ENCODE data around the gene EDAR. TPM values are rescaled to one million over a fixed set of nuclear protein-coding genes. Genes with fewer than 3 reads are reported as not detected.

Gene EDAR
- total and polyA plus RNA-seq, 2 donors (not counting 1 experiment from before 2014, with no cell fraction given), result not detected

DNA sequence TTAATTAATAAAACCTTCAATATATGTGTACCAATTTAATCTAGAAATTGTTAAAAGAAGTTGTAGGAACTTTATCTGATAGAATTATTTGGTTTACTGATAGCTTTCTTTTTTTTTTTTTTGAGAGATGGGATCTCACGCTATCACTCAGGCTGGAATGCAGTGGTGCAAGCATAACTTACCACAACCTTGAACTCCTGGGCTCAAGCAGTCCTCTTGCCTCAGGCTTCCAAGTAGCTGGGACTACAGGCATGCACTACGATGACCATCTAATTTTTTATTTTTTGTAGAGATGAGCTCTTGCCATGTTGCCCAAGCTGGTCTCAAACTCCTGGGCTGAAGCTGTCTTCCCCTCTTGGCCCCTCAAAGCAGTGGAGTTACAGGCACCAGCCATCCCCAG lies 135.6 kb downstream of the EDAR start:
- peak in 1 of 2 donors; percentile 69 for DNase-seq (ENCODE audit: low read depth in 2 of 2)
- Histone ChIP-seq H3K27me3 (ENCODE audit: control insufficient read depth, insufficient read depth, low read length) (no peaks in the 10 kb centered on the region), H3K9me3 (ENCODE audit: control insufficient read depth, insufficient read depth, low read depth, low read length) (no peaks in the 10 kb centered on the region), H3K27ac (ENCODE audit: insufficient read depth, low read length) (no peak overlapping the region), H4K20me1 (ENCODE audit: control insufficient read depth, extremely low read depth, insufficient read depth, low read length) (no peaks in the 10 kb centered on the region), H3K36me3 (ENCODE audit: control insufficient read depth, insufficient read depth, low read length) (no peaks in the 10 kb centered on the region), H3K4me2 (ENCODE audit: extremely low read depth, insufficient read depth, low read length) (no peak overlapping the region), H3K4me3 (replicated peaks in 1 of 4; ENCODE audit: control extremely low read depth in 1 of 4, insufficient read depth in 1 of 4, low read depth in 3 of 4, low read length in 4 of 4) (no peak overlapping the region), H3K9ac (ENCODE audit: insufficient read depth, low read length) (no peak overlapping the region), H3K79me2 (ENCODE audit: control insufficient read depth, insufficient read depth, low read length) (no peaks in the 10 kb centered on the region), H2AFZ (ENCODE audit: low read length) (no peak overlapping the region), H3K4me1 (ENCODE audit: control insufficient read depth, extremely low read depth, insufficient read depth, low read length) (no peaks in the 10 kb centered on the region)
- TF ChIP-seq EZH2 (IDR thresholded peaks at IDR 0.05; ENCODE audit: low read length, missing control alignments) (no peak), CTCF (conservative IDR thresholded peaks at IDR 0.05 in 1 of 2, IDR thresholded peaks at IDR 0.05 in 1 of 2; ENCODE audit: low read depth in 1 of 2, low read length in 2 of 2) (no peak)

DNA sequence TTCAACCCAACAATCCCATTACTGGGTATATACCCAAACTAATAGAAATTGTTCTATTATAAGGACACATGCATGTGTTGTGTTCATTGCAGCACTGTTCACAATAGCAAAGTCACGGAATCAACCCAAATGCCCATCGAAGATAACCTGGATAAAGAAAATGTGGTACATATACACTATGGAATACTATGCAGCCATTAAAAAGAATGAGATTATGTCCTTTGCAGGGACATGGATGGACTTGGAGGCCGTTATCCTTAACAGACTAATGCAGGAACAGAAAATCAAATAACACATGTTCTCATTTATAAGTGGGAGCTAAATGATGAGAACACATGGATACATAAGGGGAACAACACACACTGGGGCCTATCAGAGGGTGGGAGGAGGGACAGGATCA lies 136.6 kb downstream of the EDAR start:
- Histone ChIP-seq H3K36me3 (ENCODE audit: control insufficient read depth, insufficient read depth, low read length) (no peaks in the 10 kb centered on the region), H4K20me1 (ENCODE audit: control insufficient read depth, extremely low read depth, insufficient read depth, low read length) (no peaks in the 10 kb centered on the region), H3K4me3 (replicated peaks in 1 of 4; ENCODE audit: control extremely low read depth in 1 of 4, insufficient read depth in 1 of 4, low read depth in 3 of 4, low read length in 4 of 4) (no peak overlapping the region), H3K4me2 (ENCODE audit: extremely low read depth, insufficient read depth, low read length) (no peak overlapping the region), H3K9ac (ENCODE audit: insufficient read depth, low read length) (no peak overlapping the region), H3K4me1 (ENCODE audit: control insufficient read depth, extremely low read depth, insufficient read depth, low read length) (no peaks in the 10 kb centered on the region), H3K27ac (ENCODE audit: insufficient read depth, low read length) (no peak overlapping the region), H3K9me3 (ENCODE audit: control insufficient read depth, insufficient read depth, low read depth, low read length) (no peaks in the 10 kb centered on the region), H3K27me3 (ENCODE audit: control insufficient read depth, insufficient read depth, low read length) (no peaks in the 10 kb centered on the region), H2AFZ (ENCODE audit: low read length) (no peak overlapping the region), H3K79me2 (ENCODE audit: control insufficient read depth, insufficient read depth, low read length) (no peaks in the 10 kb centered on the region)
- TF ChIP-seq EZH2 (IDR thresholded peaks at IDR 0.05; ENCODE audit: low read length, missing control alignments) (no peak), CTCF (conservative IDR thresholded peaks at IDR 0.05 in 1 of 2, IDR thresholded peaks at IDR 0.05 in 1 of 2; ENCODE audit: low read depth in 1 of 2, low read length in 2 of 2) (no peak)
- DNase-seq (ENCODE audit: low read depth in 2 of 2), result no peak

DNA sequence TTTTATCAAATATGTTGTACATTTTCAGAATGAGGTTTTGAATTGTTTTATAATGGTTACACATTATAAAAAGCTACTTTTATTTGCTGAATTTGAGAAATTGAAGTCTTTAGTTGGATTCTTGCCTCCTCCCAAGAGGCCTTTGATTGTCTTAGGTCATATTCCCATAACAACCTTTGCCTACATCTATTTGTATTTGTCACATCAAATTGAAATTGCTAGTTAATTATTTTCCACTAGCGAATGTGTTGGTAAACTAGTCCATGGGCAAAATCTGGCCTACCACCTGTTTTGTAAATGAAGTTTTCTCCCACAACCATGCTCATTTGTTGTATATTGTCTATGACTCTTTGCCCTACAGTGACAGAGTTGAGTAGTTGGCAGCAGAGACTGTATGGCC lies 142.0 kb downstream of the EDAR start:
- no peak for TF ChIP-seq EZH2 (IDR thresholded peaks at IDR 0.05; ENCODE audit: low read length, missing control alignments)
- TF ChIP-seq CTCF (conservative IDR thresholded peaks at IDR 0.05 in 1 of 2, IDR thresholded peaks at IDR 0.05 in 1 of 2; ENCODE audit: low read depth in 1 of 2, low read length in 2 of 2), result no peak
- Histone ChIP-seq H3K9ac (ENCODE audit: insufficient read depth, low read length) (no peak overlapping the region), H3K36me3 (ENCODE audit: control insufficient read depth, insufficient read depth, low read length) (no peaks in the 10 kb centered on the region)

More for the DNA sequence above, 142.0 kb downstream of the EDAR start:
- no peaks in the 10 kb centered on the region for H3K4me1 ChIP-seq (ENCODE audit: control insufficient read depth, extremely low read depth, insufficient read depth, low read length)
- H3K4me2 ChIP-seq (ENCODE audit: extremely low read depth, insufficient read depth, low read length), result no peak overlapping the region
- DNase-seq (ENCODE audit: low read depth in 2 of 2), result no peak
- no peak overlapping the region for H3K4me3 ChIP-seq (replicated peaks in 1 of 4; ENCODE audit: control extremely low read depth in 1 of 4, insufficient read depth in 1 of 4, low read depth in 3 of 4, low read length in 4 of 4)
- no peaks in the 10 kb centered on the region for H3K79me2 ChIP-seq (ENCODE audit: control insufficient read depth, insufficient read depth, low read length)
- H3K27ac ChIP-seq (ENCODE audit: insufficient read depth, low read length), result no peak overlapping the region
- H3K9me3 ChIP-seq (ENCODE audit: control insufficient read depth, insufficient read depth, low read depth, low read length), result no peaks in the 10 kb centered on the region
- no peaks in the 10 kb centered on the region for H4K20me1 ChIP-seq (ENCODE audit: control insufficient read depth, extremely low read depth, insufficient read depth, low read length)
- no peaks in the 10 kb centered on the region for H3K27me3 ChIP-seq (ENCODE audit: control insufficient read depth, insufficient read depth, low read length)
- no peak overlapping the region for H2AFZ ChIP-seq (ENCODE audit: low read length)

Measured in fibroblast of lung (primary cell).